GM21515 (cell line): ENCODE measurements around the gene CYP19A1.

ENCODE experiments used
- ATAC-seq: cut with Tn5 transposase; IDR thresholded peaks from one replicate; pipeline ENCODE4 v1.9.1; 2021; ENCODE audit not compliant: unreplicated experiment

Gene CYP19A1

GRCh38 chr15:51327081-51327480 is 11.3 kb downstream of the CYP19A1 start:
- ATAC-seq: no peak

DNA sequence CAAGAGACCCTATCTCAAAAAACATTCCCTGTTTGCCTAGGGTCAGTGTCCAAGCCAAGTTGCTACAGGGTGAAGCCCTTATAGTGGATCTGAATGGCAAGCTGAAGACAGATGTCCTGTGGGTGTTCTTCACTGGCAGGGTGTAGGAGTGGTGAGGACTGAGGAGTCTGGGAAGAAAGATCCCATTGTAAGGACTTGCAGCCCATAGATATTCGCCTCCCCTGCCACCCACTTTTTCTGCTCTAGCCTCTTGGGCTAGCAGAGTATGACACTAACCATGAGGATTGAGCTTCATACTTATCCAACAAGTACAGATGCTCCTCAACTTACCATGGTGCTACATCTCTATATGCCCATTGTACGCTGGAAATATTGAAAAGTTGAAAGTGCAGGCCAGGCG is 13.2 kb downstream of the CYP19A1 start:
- no peak for ATAC-seq

DNA sequence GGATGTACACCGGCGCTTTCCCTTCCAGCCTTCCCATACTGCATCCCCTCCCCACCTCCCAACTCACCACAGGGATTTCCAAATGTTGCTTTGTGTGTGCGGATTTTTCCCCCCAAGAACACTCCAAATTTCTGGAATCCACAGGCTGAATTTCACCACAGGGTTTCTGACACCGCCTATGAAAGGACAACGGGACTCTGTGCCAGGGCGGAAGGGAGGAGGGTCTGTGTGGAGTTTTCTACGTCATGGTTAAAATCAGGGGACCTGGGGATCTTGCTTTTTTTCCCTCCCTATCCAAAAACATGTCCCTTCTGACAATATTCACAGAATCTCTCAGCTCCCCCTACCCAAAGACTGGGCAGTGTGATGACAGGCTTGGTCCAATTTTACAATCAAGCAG is 14.6 kb downstream of the CYP19A1 start:
- no peak for ATAC-seq

- ATAC-seq: no peak
Observed at GRCh38 chr15:51322621-51323296, 15.6 kb downstream of the CYP19A1 start.

GRCh38 chr15:51321316-51321715 is 17.1 kb downstream of the CYP19A1 start:
- ATAC-seq: no peak

DNA sequence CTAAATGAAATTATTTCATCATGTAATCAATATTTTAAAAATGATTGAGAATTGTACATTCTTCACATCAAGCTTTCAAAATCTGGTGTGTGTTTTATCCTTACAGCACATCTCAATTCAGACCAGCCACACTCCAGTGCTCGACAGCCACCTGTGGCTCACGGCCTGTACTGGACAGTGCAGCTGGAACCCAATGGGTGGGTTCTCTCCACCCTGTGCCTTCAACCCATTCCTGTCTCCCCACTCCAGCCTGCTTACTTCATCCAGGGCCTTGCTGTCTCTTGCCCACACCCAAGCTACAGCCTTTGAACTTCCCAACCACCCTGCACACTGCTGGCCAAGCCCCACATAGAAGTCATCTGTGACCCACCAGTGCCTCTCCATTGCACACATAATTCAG is 17.6 kb downstream of the CYP19A1 start:
- ATAC-seq: no peak

GRCh38 chr15:51319539-51319938 is 18.9 kb downstream of the CYP19A1 start:
- ATAC-seq: no peak

- ATAC-seq: no peak
Observed at GRCh38 chr15:51318382-51319150, 19.8 kb downstream of the CYP19A1 start.

- no peak for ATAC-seq
Observed at GRCh38 chr15:51316636-51317035, 21.8 kb downstream of the CYP19A1 start.

DNA sequence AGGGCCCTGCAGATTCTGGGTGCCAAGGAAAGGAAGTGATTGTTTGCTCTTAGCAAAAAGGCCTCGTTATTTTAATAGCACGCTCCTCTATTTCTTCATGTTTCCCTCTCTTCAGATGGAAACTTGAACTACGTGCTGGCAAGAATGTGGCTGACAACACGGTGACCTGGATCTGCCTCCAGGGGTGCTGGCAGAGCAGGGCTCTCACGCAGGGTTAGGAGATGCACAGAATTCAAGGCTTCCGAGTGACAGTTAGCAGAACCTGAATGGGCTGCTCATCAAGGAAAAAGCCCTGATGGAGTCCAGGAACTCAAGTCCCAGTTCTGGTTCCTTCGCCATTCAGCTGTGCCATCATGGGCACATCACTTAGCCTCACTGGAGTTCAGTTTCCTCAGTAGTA is 22.7 kb downstream of the CYP19A1 start:
- ATAC-seq: no peak

DNA sequence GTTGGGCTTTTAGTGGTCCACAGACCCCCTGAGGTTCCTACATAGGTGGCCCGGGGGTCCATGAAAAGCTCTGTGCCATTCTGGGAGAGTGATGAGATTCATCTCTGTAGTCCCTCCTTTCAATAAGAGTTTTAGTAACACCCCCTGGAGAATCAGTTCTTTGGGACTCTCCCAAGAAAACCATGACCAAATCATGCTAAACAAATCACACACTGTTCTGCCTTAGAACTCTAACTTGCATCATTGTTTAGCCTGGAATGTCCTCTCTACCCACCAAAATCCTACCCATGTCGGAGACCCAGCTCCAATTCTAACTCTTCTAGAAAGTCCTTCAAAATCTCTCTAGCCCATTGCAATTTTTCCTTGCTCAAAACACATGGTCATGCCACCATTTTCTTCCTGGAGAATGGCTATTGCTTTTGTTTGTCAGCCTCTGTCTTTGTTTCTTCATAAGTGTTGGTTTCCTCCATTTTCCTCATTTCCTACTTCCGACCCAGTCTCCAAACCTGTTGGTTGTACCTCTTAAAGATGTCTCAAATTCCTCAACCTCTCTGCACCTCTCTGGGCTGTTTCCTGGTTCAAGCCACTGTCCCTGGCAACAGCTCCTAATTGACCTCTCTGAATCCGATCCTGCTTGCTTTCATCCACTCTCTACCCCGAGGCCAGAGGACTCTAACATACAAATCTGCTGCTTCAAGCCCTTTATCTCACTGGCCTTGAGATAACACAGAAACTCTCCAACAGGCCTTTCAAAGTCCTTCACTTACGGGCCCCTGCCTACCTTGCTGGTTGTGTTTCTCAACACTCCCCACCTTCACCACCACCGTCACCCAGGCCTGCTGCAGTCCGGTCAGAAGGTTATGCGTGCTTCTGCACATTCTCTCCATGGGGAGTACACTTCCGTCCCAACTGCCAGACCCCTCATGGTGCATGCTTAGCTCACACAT is 23.7 kb downstream of the CYP19A1 start:
- ATAC-seq: no peak

- no peak for ATAC-seq
Observed at GRCh38 chr15:51313644-51314280, 24.6 kb downstream of the CYP19A1 start.

- no peak for ATAC-seq
Observed at GRCh38 chr15:51313074-51313393, 25.4 kb downstream of the CYP19A1 start.

- ATAC-seq: no peak
Observed at GRCh38 chr15:51312166-51313073, 26.0 kb downstream of the CYP19A1 start.

GRCh38 chr15:51311510-51311909 is 26.9 kb downstream of the CYP19A1 start:
- ATAC-seq: no peak

DNA sequence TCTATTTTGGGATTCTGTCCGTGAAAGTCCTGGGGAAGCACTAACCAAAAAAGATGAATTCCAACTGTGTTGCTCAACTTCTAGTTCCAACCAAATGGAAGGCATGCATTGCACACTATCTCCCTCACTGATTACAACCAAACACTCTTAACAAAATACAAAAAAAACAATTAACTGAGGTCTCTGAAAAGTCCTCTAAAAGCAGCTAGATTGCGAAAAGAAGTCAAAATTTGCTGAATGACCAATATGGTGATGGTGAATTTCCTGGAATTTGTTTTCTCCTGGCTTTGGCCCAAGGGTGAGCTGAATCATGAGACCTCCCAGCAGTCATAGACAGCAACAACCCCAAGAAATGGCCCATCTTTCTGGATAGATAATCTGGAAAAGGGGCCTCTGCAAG is 28.3 kb downstream of the CYP19A1 start:
- ATAC-seq: no peak

DNA sequence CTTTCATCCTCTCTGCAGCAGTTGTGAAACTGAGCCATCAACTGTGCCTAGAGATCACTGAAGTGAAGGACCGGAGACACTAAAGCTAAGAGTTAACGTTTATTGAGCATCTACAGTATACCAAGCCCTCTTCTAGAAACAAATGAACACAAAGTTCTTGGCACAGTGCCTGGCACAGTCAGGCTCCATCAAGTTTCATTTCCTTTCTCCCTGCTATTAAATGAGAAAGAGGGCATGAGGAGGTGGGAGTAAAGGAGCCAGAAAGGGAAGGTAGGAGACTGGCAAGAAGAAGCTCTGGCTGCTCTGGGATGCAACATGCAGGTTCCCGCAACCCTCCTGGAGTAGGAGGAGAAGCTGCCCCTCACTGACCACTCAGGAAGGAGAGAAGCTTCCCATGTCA is 30.6 kb downstream of the CYP19A1 start:
- ATAC-seq: no peak

GRCh38 chr15:51307325-51307724 is 31.1 kb downstream of the CYP19A1 start:
- ATAC-seq: no peak

- no peak for ATAC-seq
Observed at GRCh38 chr15:51303462-51303980, 34.9 kb downstream of the CYP19A1 start.

- no peak for ATAC-seq
Observed at GRCh38 chr15:51302480-51302879, 35.9 kb downstream of the CYP19A1 start.
